NB4 (cell line): ENCODE measurements around the gene GFAP.

Experiments used
- DNase-seq: peaks from one replicate; pipeline ENCODE4 v3.0.0; 2010; ENCODE audit warnings: low read depth
- H3K4me3 ChIP-seq: one replicate; pipeline ENCODE4 v1.5.1; 2011; ENCODE audit warnings: mild to moderate bottlenecking, low read depth, low read length, moderate library complexity
- MAX ChIP-seq: IDR thresholded peaks from 2 replicates; pipeline ENCODE4 v1.6.1; 2011; ENCODE audit warnings: low read depth, low read length
- MYC ChIP-seq: IDR thresholded peaks from 2 replicates; pipeline ENCODE4 v1.6.1; 2011; ENCODE audit warnings: low read depth, low read length
- POLR2A ChIP-seq: IDR thresholded peaks from 2 replicates; pipeline ENCODE4 v1.6.1; 2011; ENCODE audit warnings: mild to moderate bottlenecking; ENCODE audit not compliant: insufficient read length; ENCODE audit errors: extremely low read depth
- TF ChIP-seq, protein P1 (sequence below): IDR thresholded peaks from one replicate; pipeline ENCODE4 v1.5.1; 2012; ENCODE audit warnings: low read depth, low read length

The GFAP gene

GRCh38 chr17:44903012-44903685, 12.2 kb downstream of the GFAP start:
- DNase-seq, result no peak
- TF ChIP-seq, protein P1, sequence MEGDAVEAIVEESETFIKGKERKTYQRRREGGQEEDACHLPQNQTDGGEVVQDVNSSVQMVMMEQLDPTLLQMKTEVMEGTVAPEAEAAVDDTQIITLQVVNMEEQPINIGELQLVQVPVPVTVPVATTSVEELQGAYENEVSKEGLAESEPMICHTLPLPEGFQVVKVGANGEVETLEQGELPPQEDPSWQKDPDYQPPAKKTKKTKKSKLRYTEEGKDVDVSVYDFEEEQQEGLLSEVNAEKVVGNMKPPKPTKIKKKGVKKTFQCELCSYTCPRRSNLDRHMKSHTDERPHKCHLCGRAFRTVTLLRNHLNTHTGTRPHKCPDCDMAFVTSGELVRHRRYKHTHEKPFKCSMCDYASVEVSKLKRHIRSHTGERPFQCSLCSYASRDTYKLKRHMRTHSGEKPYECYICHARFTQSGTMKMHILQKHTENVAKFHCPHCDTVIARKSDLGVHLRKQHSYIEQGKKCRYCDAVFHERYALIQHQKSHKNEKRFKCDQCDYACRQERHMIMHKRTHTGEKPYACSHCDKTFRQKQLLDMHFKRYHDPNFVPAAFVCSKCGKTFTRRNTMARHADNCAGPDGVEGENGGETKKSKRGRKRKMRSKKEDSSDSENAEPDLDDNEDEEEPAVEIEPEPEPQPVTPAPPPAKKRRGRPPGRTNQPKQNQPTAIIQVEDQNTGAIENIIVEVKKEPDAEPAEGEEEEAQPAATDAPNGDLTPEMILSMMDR, result no peak
- no peak for TF ChIP-seq POLR2A
- TF ChIP-seq MAX, result no peak
- TF ChIP-seq MYC, result no peak
- H3K4me3 ChIP-seq, result no peak overlapping the region

DNA sequence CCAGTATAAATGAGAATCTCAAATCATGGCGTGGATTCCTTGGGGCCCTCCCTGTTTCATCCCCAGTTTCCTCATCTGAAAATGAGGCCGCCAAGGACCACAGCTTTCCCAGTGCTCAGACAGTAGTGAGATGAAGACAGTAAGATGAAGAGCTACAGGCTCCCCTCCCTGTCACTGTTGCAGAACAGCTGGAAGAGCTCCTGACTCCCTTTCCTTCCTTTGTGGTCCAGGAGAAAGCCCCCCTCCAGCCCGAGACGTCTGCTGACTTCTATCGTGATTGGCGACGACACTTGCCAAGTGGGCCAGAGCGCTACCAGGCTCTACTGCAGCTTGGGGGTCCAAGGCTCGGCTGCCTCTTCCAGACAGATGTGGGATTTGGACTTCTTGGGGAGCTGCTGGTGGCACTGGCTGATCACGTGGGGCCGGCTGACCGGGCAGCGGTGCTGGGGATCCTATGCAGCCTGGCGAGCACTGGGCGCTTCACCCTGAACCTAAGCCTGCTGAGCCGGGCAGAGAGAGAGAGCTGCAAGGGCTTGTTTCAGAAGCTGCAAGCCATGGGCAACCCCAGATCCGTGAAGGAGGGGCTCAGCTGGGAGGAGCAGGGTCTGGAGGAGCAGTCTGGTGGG, 13.1 kb downstream of the GFAP start:
- DNase-seq, result no peak
- H3K4me3 ChIP-seq, result no peak overlapping the region
- TF ChIP-seq MYC (no peak), POLR2A (no peak), MAX (no peak)
- TF ChIP-seq, protein P1, result no peak

DNA sequence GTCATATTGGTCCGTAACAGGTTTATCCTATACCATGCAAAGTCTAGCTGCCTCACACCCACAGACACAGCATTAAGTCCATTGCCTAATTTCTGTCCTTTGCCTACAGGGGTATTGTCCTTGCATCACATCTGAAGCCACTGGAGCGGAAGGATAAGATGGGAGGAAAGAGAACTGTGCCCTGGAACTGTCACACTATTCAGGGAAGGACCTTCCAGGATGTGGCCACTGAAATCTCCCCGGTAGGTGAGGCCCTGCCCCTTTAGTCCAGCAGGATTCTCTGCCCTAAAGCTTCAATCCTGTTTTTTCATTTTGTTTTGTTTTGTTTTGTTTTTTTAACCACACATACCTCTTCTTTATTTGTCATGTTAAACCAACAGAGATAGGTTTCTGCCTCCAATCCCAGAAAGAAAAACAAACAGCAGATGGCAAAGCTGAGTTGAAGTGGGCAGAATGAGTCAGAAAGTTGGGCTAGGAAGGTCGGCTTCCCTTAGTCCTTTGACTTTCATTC, 13.8 kb downstream of the GFAP start:
- DNase-seq, result no peak
- H3K4me3 ChIP-seq, result no peak overlapping the region
- TF ChIP-seq MYC (no peak), POLR2A (no peak), MAX (no peak)
- TF ChIP-seq, protein P1, result no peak

DNA sequence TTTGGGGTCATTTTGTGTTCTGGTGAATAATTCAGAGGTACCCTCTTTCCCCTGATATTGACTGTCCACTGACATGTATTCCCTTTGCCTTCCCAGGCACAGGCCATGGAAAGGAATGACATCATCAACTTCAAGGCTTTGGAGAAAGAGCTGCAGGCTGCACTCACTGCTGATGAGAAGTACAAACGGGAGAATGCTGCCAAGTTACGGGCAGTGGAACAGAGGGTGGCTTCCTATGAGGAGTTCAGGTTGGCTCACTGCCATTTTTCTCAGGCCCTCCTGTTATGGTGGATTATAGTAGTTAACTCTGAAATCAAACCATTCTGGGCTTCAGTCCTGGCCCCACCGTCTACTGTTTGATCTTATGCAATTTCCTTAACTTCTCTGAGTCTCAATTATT, 14.4 kb downstream of the GFAP start:
- no peak overlapping the region for H3K4me3 ChIP-seq
- TF ChIP-seq MAX (no peak), POLR2A (no peak), MYC (no peak)
- TF ChIP-seq, protein P1, result no peak
- no peak for DNase-seq

DNA sequence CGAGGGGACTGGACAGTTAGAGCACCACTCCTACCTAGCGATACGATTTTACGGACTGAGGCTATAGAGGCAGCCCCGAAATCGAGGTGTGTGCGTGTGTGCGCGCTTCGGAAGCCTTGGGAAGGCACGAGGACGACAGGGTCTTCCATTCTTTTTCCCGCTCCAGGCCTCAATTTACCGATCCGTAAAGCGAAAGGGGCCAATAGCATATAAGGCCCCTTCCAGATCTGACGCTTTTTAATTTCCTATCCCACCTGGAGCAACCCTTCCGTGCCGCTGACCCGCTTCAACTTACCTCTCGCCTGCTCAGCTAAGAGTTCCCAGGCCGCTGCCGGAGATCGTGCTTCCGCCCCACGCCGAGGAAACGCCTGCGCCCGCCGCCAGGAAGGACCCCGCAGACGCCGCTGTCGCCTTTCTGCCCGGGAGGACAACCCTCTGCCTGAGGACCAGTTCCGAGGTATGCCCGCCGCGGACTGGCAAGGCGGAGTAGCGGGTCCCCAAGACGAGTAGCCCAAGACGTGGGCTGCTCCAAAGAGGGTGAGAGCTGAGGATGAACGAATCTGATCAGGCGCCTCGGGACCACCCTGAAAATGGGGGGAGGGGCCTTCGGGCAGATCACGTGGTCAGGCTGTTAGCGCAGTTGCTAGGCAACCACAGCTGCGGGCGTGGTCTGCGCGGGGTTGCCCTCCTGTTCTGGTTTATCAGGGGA, 16.1 kb downstream of the GFAP start, which contains the start of gene EFTUD2:
Gene EFTUD2 (minus strand): TSS at position 372 of the 709 bp plus-strand sequence. CDS start 4,924 bp downstream, outside the sequence.
- H3K4me3 ChIP-seq, result peak within 1 kb of the TSS; percentile 96
- DNase-seq, result peak; percentile 91
- TF ChIP-seq, protein P1, result no peak
- TF ChIP-seq MYC, result peak; percentile 91
- TF ChIP-seq MAX, result peak; percentile 97
- TF ChIP-seq POLR2A, result peak; percentile 91
